GM23338 (cell line): ENCODE data around the gene MYH14. TPM values are rescaled to one million over a fixed set of nuclear protein-coding genes. Genes with fewer than 3 reads are reported as not detected.

Experiments
- polyA plus RNA-seq: library from polyadenylated mRNA; unstranded; fragments of >200 nt; fragmentation: Nextera tagmentation; extraction: Ambion mirVana; gene quantifications from 2 replicates; pipeline ENCODE4 v1.2.1, GENCODE V29; 2016
- small RNA-seq: library from RNA; depleted of rRNA; stranded (forward); fragments of <200 nt; gene quantifications from one replicate; pipeline ENCODE3, GENCODE V24; 2014; ENCODE audit warnings: low replicate concordance
- total RNA-seq: library from RNA; depleted of rRNA; stranded (reverse); fragments of >200 nt; shearing (Covaris generic); gene quantifications from 2 replicates; pipeline ENCODE4 v1.2.3, GENCODE V29; 2014; rRNA removed
- TF ChIP-seq, protein P1 (sequence below): fragments of 250-450 bp; sonication (Bioruptor Pico); IDR thresholded peaks from 2 replicates; pipeline ENCODE4 v1.5.0; 2020; ENCODE audit warnings: mild to moderate bottlenecking, moderate library complexity

MYH14 gene
- total and polyA plus RNA-seq, 2 experiments from 2014 or later: 25.5 to 27.5 TPM

DNA sequence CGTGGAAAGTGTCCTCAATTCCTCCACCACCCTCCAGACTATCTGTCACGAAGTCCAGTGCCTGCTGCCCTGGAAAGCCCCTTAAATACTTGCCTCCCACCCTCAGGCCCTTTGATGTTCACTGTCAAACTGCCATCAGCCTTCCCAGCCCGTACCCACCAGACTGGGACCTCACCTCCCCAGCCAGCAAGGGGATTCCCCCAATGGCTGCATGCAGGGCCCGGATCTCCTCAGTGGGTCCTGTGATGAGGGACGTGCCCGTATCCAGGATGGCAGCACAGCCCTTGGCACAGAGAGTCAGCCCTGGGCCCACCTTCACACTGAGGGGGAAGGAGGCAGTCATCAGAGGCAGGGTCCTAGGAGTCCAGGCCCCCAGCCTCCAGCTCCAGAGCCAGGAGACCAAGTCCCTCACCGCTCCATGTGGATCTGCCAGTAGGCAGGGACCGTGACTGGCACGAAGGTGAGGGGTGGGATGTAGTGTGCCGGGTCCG, 156.0 kb downstream of the MYH14 start (continued):
- TF ChIP-seq, protein P1, sequence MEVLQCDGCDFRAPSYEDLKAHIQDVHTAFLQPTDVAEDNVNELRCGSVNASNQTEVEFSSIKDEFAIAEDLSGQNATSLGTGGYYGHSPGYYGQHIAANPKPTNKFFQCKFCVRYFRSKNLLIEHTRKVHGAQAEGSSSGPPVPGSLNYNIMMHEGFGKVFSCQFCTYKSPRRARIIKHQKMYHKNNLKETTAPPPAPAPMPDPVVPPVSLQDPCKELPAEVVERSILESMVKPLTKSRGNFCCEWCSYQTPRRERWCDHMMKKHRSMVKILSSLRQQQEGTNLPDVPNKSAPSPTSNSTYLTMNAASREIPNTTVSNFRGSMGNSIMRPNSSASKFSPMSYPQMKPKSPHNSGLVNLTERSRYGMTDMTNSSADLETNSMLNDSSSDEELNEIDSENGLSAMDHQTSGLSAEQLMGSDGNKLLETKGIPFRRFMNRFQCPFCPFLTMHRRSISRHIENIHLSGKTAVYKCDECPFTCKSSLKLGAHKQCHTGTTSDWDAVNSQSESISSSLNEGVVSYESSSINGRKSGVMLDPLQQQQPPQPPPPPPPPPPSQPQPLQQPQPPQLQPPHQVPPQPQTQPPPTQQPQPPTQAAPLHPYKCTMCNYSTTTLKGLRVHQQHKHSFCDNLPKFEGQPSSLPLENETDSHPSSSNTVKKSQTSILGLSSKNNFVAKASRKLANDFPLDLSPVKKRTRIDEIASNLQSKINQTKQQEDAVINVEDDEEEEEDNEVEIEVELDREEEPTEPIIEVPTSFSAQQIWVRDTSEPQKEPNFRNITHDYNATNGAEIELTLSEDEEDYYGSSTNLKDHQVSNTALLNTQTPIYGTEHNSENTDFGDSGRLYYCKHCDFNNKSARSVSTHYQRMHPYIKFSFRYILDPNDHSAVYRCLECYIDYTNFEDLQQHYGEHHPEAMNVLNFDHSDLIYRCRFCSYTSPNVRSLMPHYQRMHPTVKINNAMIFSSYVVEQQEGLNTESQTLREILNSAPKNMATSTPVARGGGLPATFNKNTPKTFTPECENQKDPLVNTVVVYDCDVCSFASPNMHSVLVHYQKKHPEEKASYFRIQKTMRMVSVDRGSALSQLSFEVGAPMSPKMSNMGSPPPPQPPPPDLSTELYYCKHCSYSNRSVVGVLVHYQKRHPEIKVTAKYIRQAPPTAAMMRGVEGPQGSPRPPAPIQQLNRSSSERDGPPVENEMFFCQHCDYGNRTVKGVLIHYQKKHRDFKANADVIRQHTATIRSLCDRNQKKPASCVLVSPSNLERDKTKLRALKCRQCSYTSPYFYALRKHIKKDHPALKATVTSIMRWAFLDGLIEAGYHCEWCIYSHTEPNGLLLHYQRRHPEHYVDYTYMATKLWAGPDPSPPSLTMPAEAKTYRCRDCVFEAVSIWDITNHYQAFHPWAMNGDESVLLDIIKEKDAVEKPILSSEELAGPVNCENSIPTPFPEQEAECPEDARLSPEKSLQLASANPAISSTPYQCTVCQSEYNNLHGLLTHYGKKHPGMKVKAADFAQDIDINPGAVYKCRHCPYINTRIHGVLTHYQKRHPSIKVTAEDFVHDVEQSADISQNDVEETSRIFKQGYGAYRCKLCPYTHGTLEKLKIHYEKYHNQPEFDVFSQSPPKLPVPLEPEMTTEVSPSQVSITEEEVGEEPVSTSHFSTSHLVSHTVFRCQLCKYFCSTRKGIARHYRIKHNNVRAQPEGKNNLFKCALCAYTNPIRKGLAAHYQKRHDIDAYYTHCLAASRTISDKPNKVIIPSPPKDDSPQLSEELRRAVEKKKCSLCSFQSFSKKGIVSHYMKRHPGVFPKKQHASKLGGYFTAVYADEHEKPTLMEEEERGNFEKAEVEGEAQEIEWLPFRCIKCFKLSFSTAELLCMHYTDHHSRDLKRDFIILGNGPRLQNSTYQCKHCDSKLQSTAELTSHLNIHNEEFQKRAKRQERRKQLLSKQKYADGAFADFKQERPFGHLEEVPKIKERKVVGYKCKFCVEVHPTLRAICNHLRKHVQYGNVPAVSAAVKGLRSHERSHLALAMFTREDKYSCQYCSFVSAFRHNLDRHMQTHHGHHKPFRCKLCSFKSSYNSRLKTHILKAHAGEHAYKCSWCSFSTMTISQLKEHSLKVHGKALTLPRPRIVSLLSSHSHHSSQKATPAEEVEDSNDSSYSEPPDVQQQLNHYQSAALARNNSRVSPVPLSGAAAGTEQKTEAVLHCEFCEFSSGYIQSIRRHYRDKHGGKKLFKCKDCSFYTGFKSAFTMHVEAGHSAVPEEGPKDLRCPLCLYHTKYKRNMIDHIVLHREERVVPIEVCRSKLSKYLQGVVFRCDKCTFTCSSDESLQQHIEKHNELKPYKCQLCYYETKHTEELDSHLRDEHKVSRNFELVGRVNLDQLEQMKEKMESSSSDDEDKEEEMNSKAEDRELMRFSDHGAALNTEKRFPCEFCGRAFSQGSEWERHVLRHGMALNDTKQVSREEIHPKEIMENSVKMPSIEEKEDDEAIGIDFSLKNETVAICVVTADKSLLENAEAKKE (CRISPR knock-in tag): no peak

Small RNAs within 50 kb of the gene (small RNA-seq; reads per million reads assigned to genes)
- not detected for gene RF00017

Other genes starting within 250 kb of the MYH14 start
- not detected in 2 replicates for gene SIGLEC11, start 242.4 kb upstream of the MYH14 start, total RNA-seq
- gene SIGLEC11, start 242.4 kb upstream of the MYH14 start, polyA plus RNA-seq: not detected in 2 replicates
- gene VRK3, start 178.2 kb upstream of the MYH14 start, total RNA-seq: 20.4 and 29.1 TPM in 2 replicates
- gene VRK3, start 178.2 kb upstream of the MYH14 start, polyA plus RNA-seq: 17.4 and 19.2 TPM in 2 replicates
- 17.4 and 18.9 TPM in 2 replicates for gene ZNF473, start 177.6 kb upstream of the MYH14 start, total RNA-seq
- 1.5 and 3.3 TPM in 2 replicates for gene ZNF473, start 177.6 kb upstream of the MYH14 start, polyA plus RNA-seq
- 3.1 TPM in 1 of 2 replicates, not detected in the other for gene IZUMO2, start 40.3 kb upstream of the MYH14 start, total RNA-seq
- 5.0 and 6.2 TPM in 2 replicates for gene IZUMO2, start 40.3 kb upstream of the MYH14 start, polyA plus RNA-seq
- 2.7 and 3.4 TPM in 2 replicates for gene KCNC3, start 125.8 kb downstream of the MYH14 start, total RNA-seq
- 0.89 and 1.3 TPM in 2 replicates for gene KCNC3, start 125.8 kb downstream of the MYH14 start, polyA plus RNA-seq
- gene NAPSA, start 162.0 kb downstream of the MYH14 start, total RNA-seq: 0.14 and 0.27 TPM in 2 replicates
- gene NAPSA, start 162.0 kb downstream of the MYH14 start, polyA plus RNA-seq: 0.63 and 0.99 TPM in 2 replicates
- gene NR1H2, start 172.8 kb downstream of the MYH14 start, total RNA-seq: 54.6 and 70.2 TPM in 2 replicates
- gene NR1H2, start 172.8 kb downstream of the MYH14 start, polyA plus RNA-seq: 29.8 and 32.9 TPM in 2 replicates
- 141 and 173 TPM in 2 replicates for gene POLD1, start 180.7 kb downstream of the MYH14 start, total RNA-seq
- gene POLD1, start 180.7 kb downstream of the MYH14 start, polyA plus RNA-seq: 111 and 113 TPM in 2 replicates
- 16.9 and 17.5 TPM in 2 replicates for gene SPIB, start 215.3 kb downstream of the MYH14 start, total RNA-seq
- gene SPIB, start 215.3 kb downstream of the MYH14 start, polyA plus RNA-seq: 12.6 and 13.0 TPM in 2 replicates
- gene MYBPC2, start 229.3 kb downstream of the MYH14 start, total RNA-seq: 3.8 and 4.2 TPM in 2 replicates
- gene MYBPC2, start 229.3 kb downstream of the MYH14 start, polyA plus RNA-seq: 5.9 and 6.1 TPM in 2 replicates